OCI-LY3 (cell line): Measurements from ENCODE around the gene AOAH.
"Not testable (repeated sequence)": the region's sequence is repeated elsewhere in the genome, so short reads cannot be mapped to it uniquely, and the experiment has no call there.

Source experiments
- H2AFZ ChIP-seq: fragments of 200-600, 300-600 bp; shearing (Covaris generic); 2 replicates; pipeline ENCODE4 v1.6.0; 2014; ENCODE audit warnings: antibody characterized with exemption, low read depth, low read length
- H3K27ac ChIP-seq: fragments of 200-600, 300-600 bp; sonication (generic); 2 replicates; pipeline ENCODE4 v1.5.1; 2014; ENCODE audit warnings: mild to moderate bottlenecking, low read length, moderate library complexity, mixed read lengths
- H3K27me3 ChIP-seq: fragments of 200-600, 300-600 bp; sonication (generic); 2 replicates; pipeline ENCODE4 v1.6.1; 2014; ENCODE audit warnings: low read depth, low read length, mixed read lengths
- H3K36me3 ChIP-seq: fragments of 200-600, 300-600 bp; sonication (generic); replicated peaks from 2 replicates; pipeline ENCODE3; 2014; ENCODE audit warnings: low read depth, low read length, mixed read lengths
- H3K4me1 ChIP-seq: fragments of 300-600, 200-600 bp; sonication (generic); 2 replicates; pipeline ENCODE4 v1.6.1; 2014; ENCODE audit warnings: low read length, mixed read lengths
- H3K4me2 ChIP-seq: fragments of 200-600, 300-600 bp; sonication (generic); 2 replicates; pipeline ENCODE4 v1.6.1; 2014; ENCODE audit warnings: low read length, mixed read lengths
- H3K4me3 ChIP-seq: fragments of 300-600, 200-600 bp; sonication (generic); 2 replicates; pipeline ENCODE4 v1.5.1; 2014; ENCODE audit warnings: antibody characterized with exemption, mild to moderate bottlenecking, low read length, moderate library complexity
- H3K79me2 ChIP-seq: fragments of 300-600, 200-600 bp; shearing (Covaris generic); 2 replicates; pipeline ENCODE4 v1.6.1; 2014; ENCODE audit warnings: mild to moderate bottlenecking, low read length, mixed read lengths
- H3K9ac ChIP-seq: fragments of 300-600, 200-600 bp; shearing (Covaris generic); 2 replicates; pipeline ENCODE4 v1.6.0; 2014; ENCODE audit warnings: mild to moderate bottlenecking, low read length, moderate library complexity
- H3K9me3 ChIP-seq: fragments of 200-600, 300-600 bp; shearing (Covaris generic); 2 replicates; pipeline ENCODE4 v1.6.1; 2014; ENCODE audit warnings: low read length, mixed read lengths; ENCODE audit not compliant: insufficient read depth
- H4K20me1 ChIP-seq: fragments of 200-600, 300-600 bp; sonication (generic); 2 replicates; pipeline ENCODE4 v1.6.1; 2016; ENCODE audit warnings: low read length, mixed read lengths; ENCODE audit not compliant: insufficient read depth
- CTCF ChIP-seq: fragments of 200-600, 300-600 bp; sonication (generic); IDR thresholded peaks from 2 replicates; pipeline ENCODE4 v1.5.1; 2014; ENCODE audit warnings: antibody characterized with exemption, low read length, low read depth
- EZH2phosphoT487 ChIP-seq: fragments of 200-600 bp; shearing (Covaris generic); IDR thresholded peaks from 2 replicates; pipeline ENCODE4 v1.6.1; 2018; ENCODE audit warnings: antibody characterized with exemption, mixed run types, low read depth

The AOAH gene

DNA sequence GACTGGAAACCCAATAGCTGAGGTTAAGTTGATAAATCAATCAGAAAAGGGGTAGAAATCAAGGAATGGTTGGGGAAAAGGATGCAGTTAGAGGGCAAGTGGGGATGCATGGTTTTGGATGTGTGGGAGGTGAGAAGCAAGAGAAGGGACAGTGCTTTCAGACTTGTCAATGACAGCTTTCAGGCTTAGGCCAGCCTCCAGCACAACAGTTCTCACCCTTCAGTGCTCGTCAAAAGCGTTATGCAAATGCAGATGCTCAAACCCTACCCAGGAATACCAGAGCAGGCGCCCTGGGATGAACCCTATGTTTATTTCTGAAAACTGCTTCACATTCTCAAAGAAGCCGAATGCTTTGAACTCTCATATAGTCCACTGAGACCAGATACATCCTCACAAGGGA is 74.0 kb downstream of the AOAH start:
- TF ChIP-seq EZH2phosphoT487 (no peak), CTCF (no peak)
- no peak overlapping the region for H3K9ac ChIP-seq
- H3K9me3 ChIP-seq, result no peaks in the 10 kb centered on the region
- H3K4me1 ChIP-seq, result no peaks in the 10 kb centered on the region
- H3K27ac ChIP-seq, result no peak overlapping the region
- no peak overlapping the region for H2AFZ ChIP-seq
- H3K79me2 ChIP-seq, result no peaks in the 10 kb centered on the region
- no peak overlapping the region for H3K4me2 ChIP-seq
- no peak overlapping the region for H3K4me3 ChIP-seq
- no peaks in the 10 kb centered on the region for H3K36me3 ChIP-seq
- H3K27me3 ChIP-seq, result peaks cover 19% of the 10 kb centered on the region
- no peaks in the 10 kb centered on the region for H4K20me1 ChIP-seq

- not testable (repeated sequence) for H3K4me2 ChIP-seq, H3K4me1 ChIP-seq, H3K27ac ChIP-seq, H3K36me3 ChIP-seq, H3K79me2 ChIP-seq, H3K9me3 ChIP-seq, H3K4me3 ChIP-seq, H2AFZ ChIP-seq, H4K20me1 ChIP-seq, H3K9ac ChIP-seq
- peaks cover 24% of the 10 kb centered on the region for H3K27me3 ChIP-seq
Observed at GRCh38 chr7:36649319-36649718, 75.0 kb downstream of the AOAH start.

DNA sequence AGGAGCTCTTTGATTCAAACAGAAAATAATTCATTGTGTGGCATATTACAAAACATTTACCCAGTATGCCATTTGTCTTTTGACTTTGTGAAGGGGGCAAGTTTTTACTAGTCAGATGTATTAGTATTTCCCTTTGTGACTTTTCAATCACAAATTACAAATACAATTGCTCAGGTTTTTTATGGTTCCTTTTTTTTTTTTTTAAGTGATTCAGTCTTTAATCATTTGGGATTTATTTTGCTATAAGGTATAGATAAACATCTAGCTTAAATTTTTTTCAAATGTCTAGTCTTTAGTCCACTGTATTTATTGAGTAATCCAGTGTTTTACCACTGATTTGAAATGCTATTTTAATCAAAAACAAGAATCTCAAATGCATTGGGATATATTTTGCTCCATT is 75.9 kb downstream of the AOAH start:
- Histone ChIP-seq H3K27ac (no peak overlapping the region), H3K4me1 (no peaks in the 10 kb centered on the region), H3K4me3 (no peak overlapping the region), H2AFZ (no peak overlapping the region), H3K4me2 (no peak overlapping the region), H3K79me2 (no peaks in the 10 kb centered on the region), H3K27me3 (peaks cover 24% of the 10 kb centered on the region), H3K9ac (no peak overlapping the region), H3K36me3 (no peaks in the 10 kb centered on the region), H3K9me3 (no peaks in the 10 kb centered on the region), H4K20me1 (no peaks in the 10 kb centered on the region)
- TF ChIP-seq EZH2phosphoT487 (no peak), CTCF (no peak)

GRCh38 chr7:36644625-36645422 is 79.5 kb downstream of the AOAH start:
- H3K9me3 ChIP-seq, result no peaks in the 10 kb centered on the region
- H3K27me3 ChIP-seq, result peaks cover 24% of the 10 kb centered on the region
- no peaks in the 10 kb centered on the region for H4K20me1 ChIP-seq
- H2AFZ ChIP-seq, result no peak overlapping the region
- H3K4me2 ChIP-seq, result no peak overlapping the region
- no peak overlapping the region for H3K4me3 ChIP-seq
- H3K9ac ChIP-seq, result no peak overlapping the region
- H3K4me1 ChIP-seq, result no peaks in the 10 kb centered on the region
- H3K79me2 ChIP-seq, result no peaks in the 10 kb centered on the region
- H3K27ac ChIP-seq, result no peak overlapping the region
- no peaks in the 10 kb centered on the region for H3K36me3 ChIP-seq
- no peak for TF ChIP-seq EZH2phosphoT487
- TF ChIP-seq CTCF, result no peak
